Measurements from ENCODE around the gene RTN4R. TPM values are rescaled to one million over a fixed set of nuclear protein-coding genes. Genes with fewer than 3 reads are reported as not detected.
A peak's percentile ranks its signal among the peaks of the same experiment; 100 is the strongest.
"Not testable (repeated sequence)": the region's sequence is repeated elsewhere in the genome, so short reads cannot be mapped to it uniquely, and the experiment has no call there.

Gene RTN4R
- total and polyA plus RNA-seq, 9 of the 15 experiments (the other 6 are each of a cell fraction or from before 2014, with no cell fraction given): 0.04 to 2.8 (median 1.4) TPM; not detected in 3

GRCh38 chr22:20285473-20286311 is 17.6 kb upstream of the RTN4R start (continued):
- TF ChIP-seq REST (IDR thresholded peaks at IDR 0.05; ENCODE audit: borderline replicate concordance): peak; percentile 93
- TF ChIP-seq REST (CRISPR knock-in tag; IDR thresholded peaks at IDR 0.05; ENCODE audit: low read depth); CREB1 (CRISPR knock-in tag; IDR thresholded peaks at IDR 0.05); MYC (CRISPR knock-in tag; IDR thresholded peaks at IDR 0.05; ENCODE audit: borderline replicate concordance, low read depth): not testable (repeated sequence)
- TF ChIP-seq DEAF1 (CRISPR knock-in tag; IDR thresholded peaks at IDR 0.05): peak; percentile 98
- peak; percentile 48; the same call in 1 of the 2 replicates for TF ChIP-seq CREM (IDR thresholded peaks at IDR 0.05; ENCODE audit: low read depth)
- TF ChIP-seq ZMIZ1 (IDR thresholded peaks at IDR 0.05; ENCODE audit: low read depth in 2 of 2, low read length in 2 of 2): 0 out of 4 replicates have a peak, but pooled peaks have one; percentile 8 to 15
- TF ChIP-seq CREB1 (IDR thresholded peaks at IDR 0.05): peak; percentile 30; the same call in 1 of the 2 replicates
- TF ChIP-seq ZKSCAN1 (IDR thresholded peaks at IDR 0.05; ENCODE audit: low read depth, low read length): peak; percentile 73; the same call in 1 of the 2 replicates
- peak; percentile 69; the same call in 1 of the 2 replicates for TF ChIP-seq TFAP4 (CRISPR knock-in tag; IDR thresholded peaks at IDR 0.05; ENCODE audit: borderline replicate concordance)
- TF ChIP-seq MYC (IDR thresholded peaks at IDR 0.05; ENCODE audit: low read depth, low read length): peak; percentile 61
- peak; percentile 72 for TF ChIP-seq CC2D1A (IDR thresholded peaks at IDR 0.05)

Measured in K562 (cell line).